HG03460 (cell line): ENCODE data around the gene CALML5.

Source experiments
- ATAC-seq: cut with Tn5 transposase; IDR thresholded peaks from one replicate; pipeline ENCODE4 v1.9.1; 2021; ENCODE audit not compliant: unreplicated experiment

Gene CALML5

GRCh38 chr10:5465976-5466450, 33.4 kb downstream of the CALML5 start:
- no peak for ATAC-seq

- ATAC-seq, result no peak
Measured at GRCh38 chr10:5464546-5464945, 34.8 kb downstream of the CALML5 start.

- ATAC-seq, result no peak
Measured at GRCh38 chr10:5462841-5463293, 36.5 kb downstream of the CALML5 start.

DNA sequence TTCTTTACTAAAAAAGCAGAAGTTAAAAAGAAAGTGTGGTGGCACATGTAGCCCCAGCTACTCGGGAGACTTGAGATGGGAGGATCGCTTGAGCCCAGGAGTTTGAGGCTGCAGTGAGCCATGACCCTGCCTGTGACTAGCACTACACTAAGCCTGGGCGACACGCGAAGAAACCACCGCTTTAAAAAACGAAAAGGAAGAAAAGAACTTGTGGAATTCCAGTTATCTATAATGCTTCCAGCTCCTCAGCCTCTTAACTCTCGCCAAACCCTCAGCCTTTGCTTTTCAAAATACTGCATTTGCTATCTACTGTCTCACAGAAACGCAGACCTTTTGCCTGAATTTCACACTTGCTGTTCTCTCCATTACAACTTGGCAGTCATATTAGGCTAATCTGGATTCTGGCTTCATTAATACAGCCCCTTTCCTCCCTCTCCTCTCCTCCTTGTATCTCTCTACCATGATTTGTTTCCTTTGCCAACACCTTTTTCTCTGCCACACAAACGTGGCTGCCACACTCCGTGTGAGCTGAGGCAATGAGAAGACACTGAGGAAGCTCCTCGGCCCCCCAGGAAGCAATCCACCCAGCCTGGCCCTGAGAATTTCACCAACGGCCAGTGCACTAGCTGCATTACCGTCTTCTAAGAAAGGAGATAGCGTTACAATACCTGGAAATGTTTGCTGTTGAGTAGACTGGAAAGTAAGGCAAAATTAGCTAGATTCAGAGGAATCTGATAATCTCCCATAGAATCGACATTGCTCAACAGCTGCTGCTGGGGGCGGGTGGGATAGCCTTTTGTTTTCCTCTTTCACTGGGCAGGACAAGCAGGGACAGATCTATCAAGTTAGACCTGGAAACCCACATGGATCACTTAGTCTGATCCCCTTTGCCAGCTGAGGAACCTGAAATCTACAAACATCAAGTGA, 37.2 kb downstream of the CALML5 start:
- no peak for ATAC-seq

GRCh38 chr10:5461203-5461588, 38.2 kb downstream of the CALML5 start:
- no peak for ATAC-seq

DNA sequence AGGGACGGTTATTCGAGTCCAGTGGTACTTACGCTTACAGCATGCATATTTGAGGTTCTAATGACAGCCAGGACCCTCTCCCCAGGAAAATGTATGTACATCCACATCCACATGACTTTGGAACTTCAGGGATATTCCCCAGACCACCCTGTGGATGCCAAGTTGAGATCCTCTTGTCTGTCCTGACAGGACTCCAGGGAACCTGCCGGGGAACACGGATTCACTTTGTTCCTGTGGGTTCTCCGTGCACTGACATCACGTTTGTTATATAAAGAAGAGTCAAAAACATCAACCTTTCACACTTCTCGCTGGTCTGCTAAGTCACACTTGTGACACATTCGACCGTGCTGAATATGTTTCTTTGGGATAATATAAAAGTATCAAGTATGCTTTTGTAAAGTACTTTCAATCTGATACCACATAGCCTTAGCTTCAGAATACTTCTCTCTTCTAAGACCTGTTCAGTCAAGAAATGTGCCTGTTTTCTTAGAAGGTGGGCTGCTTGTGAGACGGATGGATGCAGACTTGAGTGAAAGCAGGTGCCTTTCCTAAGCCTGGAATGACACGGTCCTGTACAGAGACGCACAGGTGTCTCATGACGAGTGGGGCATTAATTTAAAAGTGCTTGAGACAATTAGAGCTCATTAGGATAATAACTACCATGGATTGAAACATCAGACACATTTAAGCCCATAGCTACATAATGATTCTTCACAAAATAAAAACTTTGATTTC, 38.7 kb downstream of the CALML5 start:
- no peak for ATAC-seq

GRCh38 chr10:5458949-5459747, 40.2 kb downstream of the CALML5 start:
- no peak for ATAC-seq

DNA sequence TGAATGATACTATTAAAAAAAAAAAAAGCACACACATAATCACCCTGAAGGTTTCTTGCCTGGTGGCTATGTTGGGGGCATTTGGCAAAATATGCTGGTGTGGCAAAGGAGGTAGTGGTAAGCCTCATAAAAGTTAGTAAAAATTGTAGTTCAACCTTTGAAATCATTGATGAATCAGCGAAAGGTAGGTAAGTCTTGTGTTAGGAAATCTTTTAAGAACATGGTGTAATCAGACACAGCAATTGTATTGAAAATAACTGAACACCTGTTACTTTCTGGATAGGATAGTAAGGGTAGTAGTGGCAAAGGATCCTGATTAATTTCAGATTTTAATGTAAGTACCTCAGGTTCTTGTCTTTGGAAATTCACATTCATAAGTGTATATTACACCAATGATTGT, 40.9 kb downstream of the CALML5 start:
- no peak for ATAC-seq

DNA sequence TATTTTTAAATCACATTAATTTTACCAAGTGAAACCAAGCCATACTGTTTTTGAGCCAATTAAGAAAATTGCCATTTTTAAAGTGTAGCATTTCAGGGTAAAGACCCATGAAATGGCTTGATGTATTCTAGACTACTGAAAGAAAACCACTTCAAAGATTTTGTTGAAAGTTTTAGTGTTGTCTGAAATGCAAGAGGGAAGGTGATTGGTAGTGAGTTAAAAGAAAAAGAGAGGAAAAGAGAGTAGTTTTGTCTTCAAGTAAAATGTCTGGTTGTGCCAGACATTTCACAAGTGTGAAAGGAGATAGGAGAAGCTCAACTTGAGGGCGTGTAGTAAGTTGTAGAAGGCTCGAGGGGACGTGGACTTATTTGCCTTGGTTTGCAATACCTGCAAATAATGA, 41.6 kb downstream of the CALML5 start:
- no peak for ATAC-seq

DNA sequence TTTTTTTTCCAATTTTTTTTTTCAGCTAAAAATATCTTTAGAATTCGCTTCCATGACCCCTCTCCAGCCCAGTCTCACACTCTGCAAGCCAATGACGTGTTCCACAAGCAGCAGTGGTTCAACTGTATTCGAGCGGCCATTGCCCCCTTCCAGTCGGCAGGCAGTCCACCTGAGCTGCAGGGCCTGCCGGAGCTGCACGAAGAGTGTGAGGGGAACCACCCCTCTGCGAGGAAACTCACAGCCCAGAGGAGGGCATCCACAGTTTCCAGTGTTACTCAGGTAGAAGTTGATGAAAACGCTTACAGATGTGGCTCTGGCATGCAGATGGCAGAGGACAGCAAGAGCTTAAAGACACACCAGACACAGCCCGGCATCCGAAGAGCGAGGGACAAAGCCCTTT, 42.8 kb downstream of the CALML5 start:
- no peak for ATAC-seq

DNA sequence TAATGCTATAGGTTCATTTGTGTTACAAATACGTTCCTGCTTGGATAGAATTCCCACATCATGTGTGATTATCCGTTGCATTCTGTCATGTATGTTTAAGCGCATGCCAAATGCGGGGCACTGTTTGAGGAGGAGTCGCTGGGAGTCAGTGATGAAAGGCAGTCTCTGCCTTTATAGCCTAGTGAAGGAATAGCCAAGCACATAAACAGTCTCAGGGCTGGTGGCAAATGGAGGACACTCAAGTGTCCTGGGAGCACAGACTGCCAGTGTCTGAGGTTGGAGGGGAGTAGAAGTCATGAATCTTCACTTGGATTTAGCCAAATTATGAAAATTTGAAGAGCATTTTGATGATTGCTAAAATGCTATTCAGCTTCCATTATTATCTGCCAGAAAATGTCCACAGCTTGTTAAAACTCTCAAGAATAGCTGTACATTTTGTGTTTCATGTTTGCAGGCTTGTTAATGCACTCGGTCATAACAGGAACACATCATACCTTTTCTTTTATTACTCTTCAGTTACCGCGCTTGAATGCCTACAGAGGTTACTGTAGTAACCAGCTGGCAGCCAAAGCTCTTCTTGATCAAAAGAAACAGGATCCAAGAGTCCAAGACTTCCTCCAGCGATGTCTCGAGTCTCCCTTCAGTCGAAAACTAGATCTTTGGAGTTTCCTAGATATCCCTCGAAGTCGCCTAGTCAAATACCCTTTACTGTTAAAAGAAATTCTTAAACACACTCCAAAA, 45.5 kb downstream of the CALML5 start:
- ATAC-seq, result no peak

DNA sequence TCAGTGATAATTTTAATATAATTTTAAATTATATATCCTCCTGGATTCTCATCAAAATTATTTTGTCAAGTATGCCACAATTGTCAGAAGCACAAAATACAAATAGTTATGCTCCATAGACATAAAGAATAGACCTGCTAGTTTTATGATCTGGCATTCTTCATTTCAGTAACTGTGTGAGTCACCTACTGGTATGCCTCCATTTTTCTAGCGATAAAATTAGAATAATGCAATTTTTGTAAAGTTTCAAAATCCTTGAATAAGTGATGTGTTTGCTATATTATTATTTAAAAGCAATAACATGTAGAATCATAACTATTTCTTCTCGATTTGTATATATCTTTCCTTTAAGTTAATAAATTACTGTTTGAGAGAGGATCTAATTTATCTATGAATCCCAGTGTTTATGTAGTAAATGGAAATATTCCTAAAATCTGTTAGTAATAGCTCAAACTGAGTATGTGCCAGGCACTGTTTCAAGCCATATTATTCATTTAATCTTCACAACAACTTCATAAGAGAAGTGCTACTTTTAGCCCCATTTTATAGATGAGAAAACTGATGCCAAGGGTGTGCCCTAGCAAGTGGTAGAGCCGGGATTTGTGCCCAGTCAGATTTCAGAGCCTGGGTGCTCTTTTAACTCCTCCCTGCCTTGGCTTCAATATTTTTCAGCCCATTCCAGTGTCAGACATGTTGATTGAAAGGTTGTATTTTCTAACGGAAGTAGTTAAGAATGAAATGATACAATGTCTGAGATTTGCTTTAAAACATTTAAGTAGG, 48.6 kb downstream of the CALML5 start:
- no peak for ATAC-seq

DNA sequence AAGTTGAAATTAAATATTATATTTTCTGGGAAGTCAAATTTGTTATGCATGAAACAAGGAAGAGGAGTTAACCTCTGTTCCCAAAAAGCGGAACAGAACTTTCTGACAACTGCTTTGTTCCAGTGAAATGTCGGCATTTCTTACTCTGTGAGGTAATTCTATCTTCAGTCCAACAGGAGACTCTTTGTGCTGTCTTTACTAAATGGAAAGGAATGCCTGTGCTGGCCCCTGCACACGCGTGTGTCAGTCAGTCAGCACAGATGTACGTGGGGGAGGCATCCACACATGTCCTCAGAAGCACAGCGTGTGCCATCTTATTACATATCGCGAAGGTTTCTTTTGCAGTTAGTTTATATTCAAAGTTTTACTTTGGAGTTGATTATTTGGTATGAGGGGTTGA, 49.5 kb downstream of the CALML5 start:
- no peak for ATAC-seq

- no peak for ATAC-seq
Measured at GRCh38 chr10:5449227-5449626, 50.1 kb downstream of the CALML5 start.
